Left lobe of liver (tissue), 2 donors: ENCODE measurements around the gene SSR4. TPM values are rescaled to one million over a fixed set of nuclear protein-coding genes. Genes with fewer than 3 reads are reported as not detected.
"Not testable (repeated sequence)": the region's sequence is repeated elsewhere in the genome, so short reads cannot be mapped to it uniquely, and the experiment has no call there.

Experiments used
- ATAC-seq: fragments of 200-7000 bp; cut with Tn5 transposase; one replicate; pipeline ENCODE4 v1.9.1; 2020; ENCODE audit warnings: mild to moderate bottlenecking, moderate library complexity
- DNase-seq: peaks from one replicate; pipeline ENCODE4 v3.0.0-alpha.2; 2020; ENCODE audit warnings: low spot score
- total RNA-seq: library from RNA; stranded (reverse); gene quantifications from one replicate; pipeline ENCODE4 v1.2.1, GENCODE V29; 2021
- donor health status: DM: no; HTN: no; CAD: no; lungs with moderate emphysema.
- donor health status: DM: no; HTN: yes; CAD: no.

The SSR4 gene
- 211 TPM for total RNA-seq

DNA sequence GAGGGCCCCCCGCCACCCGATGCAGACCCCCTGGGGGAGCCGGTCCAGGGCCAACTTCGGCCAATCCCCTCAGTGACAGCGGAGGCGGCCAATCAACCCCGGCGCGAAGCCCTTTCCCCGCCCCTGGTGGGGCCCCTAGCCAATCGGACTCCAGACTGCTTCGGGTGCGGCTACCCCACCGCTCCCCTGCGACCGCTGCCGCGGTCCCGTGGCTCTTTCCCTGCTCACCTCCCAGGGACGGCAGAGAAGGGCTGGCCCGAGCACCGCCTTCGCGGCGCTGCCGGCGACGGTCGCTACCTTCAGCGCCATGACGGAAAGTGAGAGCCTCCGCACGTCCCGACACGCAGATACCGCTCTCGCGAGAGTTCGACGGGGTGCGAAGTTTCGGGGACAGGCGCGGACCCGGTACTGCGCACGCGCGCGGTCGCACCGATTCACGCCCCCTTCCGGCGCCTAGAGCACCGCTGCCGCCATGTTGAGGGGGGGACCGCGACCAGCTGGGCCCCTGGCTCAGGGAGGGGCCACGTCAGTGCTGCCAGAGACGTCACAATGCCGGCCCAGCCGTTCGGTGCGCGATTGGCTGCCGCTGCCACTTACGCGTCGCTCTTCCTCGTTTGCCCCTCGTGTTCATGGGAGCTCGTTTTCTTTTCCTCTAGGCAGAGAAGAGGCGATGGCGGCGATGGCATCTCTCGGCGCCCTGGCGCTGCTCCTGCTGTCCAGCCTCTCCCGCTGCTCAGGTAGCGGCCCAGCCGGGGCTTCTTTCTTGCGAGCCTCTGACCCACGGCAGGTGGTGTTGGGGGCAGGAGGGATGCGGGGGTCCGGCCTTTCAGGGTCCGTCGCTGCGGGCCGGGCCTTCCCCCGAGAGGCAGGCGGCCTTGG is at the start of gene SSR4, which contains the start of gene IDH3G:
TSS of gene SSR4 (plus strand) at position 651 of the 879 bp plus-strand sequence. CDS start at position 671, 20 bp downstream.
TSS of gene IDH3G (minus strand) at position 358 of the 879 bp plus-strand sequence. CDS start at position 309, 49 bp downstream.
- DNase-seq (peak; percentile 92), ATAC-seq (peak; percentile 91)

GRCh38 chrX:153745067-153745433 is 49.4 kb upstream of the SSR4 start:
- not testable (repeated sequence) for DNase-seq, ATAC-seq

GRCh38 chrX:153746359-153746758 is 48.1 kb upstream of the SSR4 start:
- ATAC-seq (no peak), DNase-seq (no peak)

DNA sequence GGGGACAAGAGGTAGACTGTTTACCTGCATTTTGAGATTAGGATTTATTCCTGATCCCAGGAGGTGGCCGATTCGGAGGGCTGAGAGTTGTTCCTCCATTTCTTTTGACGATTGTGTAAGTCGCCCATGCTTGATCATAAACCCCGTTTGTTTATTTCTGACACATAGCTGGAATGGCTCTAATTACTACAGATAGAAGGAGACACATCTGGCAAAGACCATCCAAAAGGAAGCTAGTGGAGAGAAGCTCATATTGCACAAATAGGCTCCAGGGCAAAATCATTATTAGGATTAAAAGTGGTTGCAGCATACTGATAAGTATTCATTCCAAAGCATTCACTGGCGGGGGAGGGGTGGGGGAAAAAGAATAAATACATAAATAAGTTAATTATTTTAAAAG is 47.5 kb upstream of the SSR4 start:
- not testable (repeated sequence) for ATAC-seq, DNase-seq

- ATAC-seq, DNase-seq: not testable (repeated sequence)
These were observed 45.5 kb upstream of the SSR4 start for GRCh38 chrX:153749017-153749416.

GRCh38 chrX:153750127-153750774 is 44.2 kb upstream of the SSR4 start:
- DNase-seq: no peak

GRCh38 chrX:153755136-153755535 is 39.3 kb upstream of the SSR4 start:
- DNase-seq (no peak), ATAC-seq (no peak)

More at GRCh38 chrX:153750127-153750774, 44.2 kb upstream of the SSR4 start:
- no peak for ATAC-seq

DNA sequence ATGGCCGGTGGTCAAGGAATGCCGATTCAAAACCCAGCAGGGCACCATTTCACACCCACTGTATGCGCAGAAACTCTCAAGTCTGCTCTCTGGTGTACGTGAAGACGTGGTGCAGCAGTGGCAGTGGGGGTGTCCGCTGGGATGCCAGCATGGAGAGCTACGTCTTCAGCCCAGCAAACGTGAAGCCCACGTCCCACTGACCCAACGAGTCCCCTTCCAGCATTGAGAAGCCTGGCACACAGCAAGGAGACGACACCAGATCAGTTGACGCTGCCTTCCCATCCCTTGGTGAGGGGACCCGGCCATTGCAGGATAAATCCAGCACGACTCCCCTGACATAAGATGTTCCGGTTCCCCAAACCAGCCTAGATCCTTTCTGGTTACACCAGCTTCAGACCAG is 32.6 kb upstream of the SSR4 start:
- ATAC-seq: no peak
- no peak for DNase-seq

- DNase-seq (no peak), ATAC-seq (no peak)
These were observed 31.8 kb upstream of the SSR4 start for GRCh38 chrX:153762626-153763173.

- ATAC-seq: no peak
These were observed 31.1 kb upstream of the SSR4 start for GRCh38 chrX:153763298-153763932.

GRCh38 chrX:153763989-153764755 is 30.3 kb upstream of the SSR4 start, which contains the start of gene PLXNB3:
Gene PLXNB3, plus strand, starts transcription at chrX:153764249. Its CDS starts 1,287 bp downstream, at chrX:153765536.
- DNase-seq: peak; percentile 72
- ATAC-seq: peak; percentile 96

More at GRCh38 chrX:153763298-153763932, 31.1 kb upstream of the SSR4 start:
- no peak for DNase-seq

DNA sequence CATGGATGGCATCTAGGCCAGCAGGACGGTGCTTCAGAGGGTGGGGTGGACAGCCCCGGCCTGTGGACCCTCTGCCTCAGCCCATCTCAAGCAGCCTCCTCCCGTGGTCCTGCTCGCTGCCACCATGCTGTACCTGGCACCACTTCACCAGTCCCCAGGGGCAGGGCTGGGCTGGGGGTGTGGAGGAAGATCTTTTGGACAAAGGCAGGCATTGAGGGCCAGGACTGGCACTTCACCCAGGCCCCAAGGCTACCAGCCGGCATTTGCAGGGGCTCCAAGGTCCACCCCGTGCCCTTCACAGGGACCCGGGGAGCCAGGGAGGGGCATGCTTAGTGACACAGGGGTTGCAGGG is 29.7 kb upstream of the SSR4 start:
- DNase-seq (no peak), ATAC-seq (no peak)

DNA sequence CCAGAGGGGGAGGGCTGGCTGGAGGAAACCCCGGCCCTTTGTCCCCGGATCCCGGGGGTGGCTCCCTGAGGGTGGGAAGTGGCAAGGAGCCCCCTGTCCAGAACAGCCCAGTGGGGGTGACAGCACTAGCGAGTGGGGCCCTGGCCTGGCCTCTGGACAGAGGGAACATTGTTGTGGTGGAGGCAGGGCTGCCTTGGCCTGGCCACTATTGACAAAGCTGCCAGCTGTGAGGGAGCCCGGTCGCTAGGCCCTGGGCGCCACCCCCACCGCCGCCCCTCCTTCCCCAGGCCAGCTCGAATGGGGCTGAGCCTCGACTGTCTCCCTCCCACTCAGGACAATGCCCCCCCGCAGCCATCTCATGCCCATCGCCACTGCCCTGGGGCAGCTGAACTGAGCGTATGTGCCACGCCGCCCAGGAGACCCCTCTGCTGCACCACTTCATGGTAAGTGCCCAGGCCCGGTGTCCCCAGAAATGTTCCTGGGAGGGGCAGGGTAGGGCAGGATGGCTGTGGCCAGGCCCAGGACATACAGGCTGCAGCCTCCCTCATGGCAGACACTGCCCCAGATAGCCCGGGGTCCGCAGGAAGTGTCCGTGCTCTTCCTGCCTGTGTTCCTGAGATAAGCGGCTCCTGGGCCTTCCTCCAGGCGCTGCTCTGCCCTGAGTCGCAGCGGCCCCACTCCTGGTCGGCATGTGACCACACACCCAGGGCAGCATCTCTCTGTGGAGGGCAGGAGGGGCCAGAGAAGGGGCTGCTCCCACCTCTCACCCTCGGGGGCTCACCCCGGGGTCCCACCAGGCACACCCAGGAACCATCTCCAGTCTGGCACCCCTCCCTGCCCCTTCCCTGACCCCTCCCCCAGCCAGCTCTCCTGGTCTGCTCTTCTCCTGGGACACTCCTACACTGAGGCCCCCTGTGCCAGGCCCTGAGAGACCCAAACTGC is 29.1 kb upstream of the SSR4 start:
- ATAC-seq: peak; percentile 32
- DNase-seq: no peak

DNA sequence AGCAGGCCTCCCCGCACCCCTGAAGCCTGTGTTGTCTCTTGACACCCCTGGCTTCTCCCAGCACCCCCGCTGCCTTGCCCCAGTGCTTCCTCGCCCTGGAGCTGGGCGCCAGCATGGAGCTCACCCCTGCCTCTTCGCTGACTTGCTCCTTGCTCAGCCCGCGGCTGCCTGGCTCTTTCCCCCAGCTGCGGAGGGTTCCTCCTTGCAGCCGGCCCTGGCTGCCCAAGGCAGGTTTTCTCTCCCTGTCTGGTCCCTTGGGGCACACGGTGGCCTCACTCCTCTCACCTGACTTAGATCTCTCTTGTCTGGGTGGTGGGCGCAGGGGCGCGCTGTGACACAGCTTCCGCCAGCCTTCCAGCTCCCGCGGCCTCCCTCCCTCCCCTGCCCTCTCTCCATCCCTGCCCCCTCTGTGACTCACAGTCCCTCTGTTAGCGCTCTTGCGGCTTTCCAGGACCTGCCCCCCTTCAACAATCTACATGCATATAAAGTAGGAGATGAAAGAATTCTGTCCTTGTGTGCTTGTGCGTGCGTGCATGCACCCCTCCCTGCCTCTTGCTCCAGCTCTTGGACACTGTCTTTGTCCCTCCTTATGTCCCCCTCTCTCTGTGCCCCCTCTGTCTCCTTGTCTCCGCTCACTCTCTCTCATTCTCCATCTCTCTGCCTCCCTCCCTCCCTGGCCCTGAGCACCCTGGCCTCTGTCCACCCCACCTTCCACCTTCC is 28.2 kb upstream of the SSR4 start:
- ATAC-seq: no peak
- DNase-seq: no peak

GRCh38 chrX:153766871-153767673 is 27.4 kb upstream of the SSR4 start:
- no peak for ATAC-seq
- no peak for DNase-seq

DNA sequence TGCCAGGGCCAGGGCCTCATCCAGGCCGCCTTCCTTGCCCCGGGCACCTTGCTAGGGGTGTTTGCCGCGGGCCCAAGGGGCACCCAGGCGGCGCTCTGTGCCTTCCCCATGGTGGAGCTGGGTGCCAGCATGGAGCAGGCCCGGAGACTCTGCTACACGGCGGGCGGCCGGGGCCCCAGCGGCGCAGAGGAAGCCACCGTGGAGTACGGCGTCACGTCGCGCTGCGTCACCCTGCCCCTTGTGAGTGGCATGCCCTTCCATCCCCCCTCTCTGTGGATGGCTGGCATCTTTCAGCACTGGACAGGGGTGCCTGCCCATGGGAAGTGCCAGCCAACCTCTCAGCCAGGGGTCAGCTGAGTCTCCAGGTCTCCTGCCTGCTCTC is 26.8 kb upstream of the SSR4 start:
- ATAC-seq (no peak), DNase-seq (no peak)

GRCh38 chrX:153768311-153769157 is 25.9 kb upstream of the SSR4 start:
- ATAC-seq (no peak), DNase-seq (no peak)
